Stimulated activated CD4-positive, alpha-beta T cell treated with anti-CD3 and anti-CD28 coated beads, Interleukin-4, amount 100 ng/mL, for 4 hours (primary cell): ENCODE results near the gene SARM1.

ENCODE experiments used
- DNase-seq, 2 experiments: peaks; one replicate each; pipeline ENCODE4 v3.0.0-alpha.2; 2020

Gene SARM1

GRCh38 chr17:28342313-28342712, 29.2 kb upstream of the SARM1 start:
- DNase-seq, result no peak

DNA sequence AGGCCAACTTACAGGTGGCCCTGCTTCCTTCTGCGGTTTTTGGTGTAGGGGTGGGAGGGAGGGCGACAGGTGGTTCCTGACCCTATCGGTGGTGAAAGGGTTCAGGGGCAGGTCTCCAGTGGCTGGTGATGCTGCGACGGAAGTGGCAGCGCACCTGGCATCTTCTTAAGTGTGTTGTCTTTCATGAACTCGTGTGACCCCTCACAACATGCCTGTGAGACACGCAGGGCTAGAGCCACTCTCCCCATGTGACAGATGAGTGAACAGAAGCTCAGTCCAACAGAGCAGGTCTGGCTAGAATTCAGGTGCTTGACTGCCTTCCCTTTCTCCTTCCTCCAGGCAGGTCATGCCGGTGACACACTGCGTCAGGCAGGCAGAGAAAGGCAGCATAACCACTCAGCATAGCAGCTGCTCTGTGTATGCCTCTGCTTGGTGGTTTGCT, 28.0 kb upstream of the SARM1 start:
- DNase-seq, result no peak

GRCh38 chr17:28344011-28344410, 27.5 kb upstream of the SARM1 start:
- no peak for DNase-seq

DNA sequence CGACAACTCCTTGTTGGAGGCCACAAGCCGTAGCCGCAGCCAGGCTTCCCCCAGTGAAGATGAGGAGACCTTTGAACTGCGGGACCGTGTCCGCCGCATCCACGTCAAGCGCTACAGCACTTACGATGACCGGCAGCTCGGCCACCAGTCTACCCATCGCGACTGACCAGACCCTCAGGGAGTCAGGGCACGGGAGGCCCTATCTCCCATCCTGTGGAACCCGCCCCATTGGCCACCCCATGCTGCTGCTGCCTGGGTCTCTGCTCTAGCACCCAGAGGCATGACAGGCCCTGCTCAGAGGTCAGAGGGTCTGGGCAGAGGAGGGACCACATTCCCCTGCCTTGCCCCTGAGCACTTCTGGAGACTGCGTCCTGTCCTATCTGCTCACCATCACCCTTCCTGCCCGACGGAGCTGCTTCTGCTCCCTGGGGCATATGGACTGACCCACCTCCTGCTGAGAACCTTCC, 27.0 kb upstream of the SARM1 start:
- DNase-seq, result no peak

DNA sequence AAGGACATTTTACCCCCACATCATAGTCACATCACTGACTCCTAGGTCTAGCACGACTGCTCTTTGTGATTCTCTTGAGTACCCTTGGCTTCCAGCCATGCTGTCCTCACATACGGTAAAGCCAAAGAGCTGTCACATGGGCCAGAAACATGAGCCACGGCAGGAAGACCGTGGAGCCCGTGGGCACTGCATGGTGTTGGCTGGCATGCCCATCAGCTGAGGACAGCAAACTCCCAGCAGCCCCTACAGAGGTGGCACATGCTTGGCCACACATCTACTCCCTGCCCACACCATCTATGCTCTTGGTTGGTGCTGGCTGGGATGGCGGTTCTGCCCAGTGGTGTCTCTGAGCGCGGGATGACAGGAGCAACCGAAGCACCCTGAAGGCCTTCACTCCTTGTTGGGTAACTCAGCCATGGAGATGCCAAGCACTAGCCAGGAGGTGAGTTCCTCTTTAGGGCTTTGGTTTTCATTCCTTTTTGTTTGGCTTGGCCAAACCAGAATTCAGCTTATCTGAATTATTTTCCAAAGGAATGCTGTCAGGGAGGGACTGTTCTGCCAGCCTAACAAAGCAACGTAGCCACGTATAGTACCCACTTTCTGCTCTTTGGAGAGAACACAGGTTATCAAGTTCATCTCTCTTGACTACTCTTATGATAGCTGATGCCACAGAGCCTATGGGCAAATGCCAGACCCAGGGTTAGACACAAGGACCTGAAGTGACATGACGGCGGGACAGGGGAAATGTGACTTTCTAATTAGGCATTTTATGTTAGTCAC, 25.9 kb upstream of the SARM1 start:
- DNase-seq, result no peak

GRCh38 chr17:28346199-28346580, 25.3 kb upstream of the SARM1 start:
- DNase-seq, result no peak

DNA sequence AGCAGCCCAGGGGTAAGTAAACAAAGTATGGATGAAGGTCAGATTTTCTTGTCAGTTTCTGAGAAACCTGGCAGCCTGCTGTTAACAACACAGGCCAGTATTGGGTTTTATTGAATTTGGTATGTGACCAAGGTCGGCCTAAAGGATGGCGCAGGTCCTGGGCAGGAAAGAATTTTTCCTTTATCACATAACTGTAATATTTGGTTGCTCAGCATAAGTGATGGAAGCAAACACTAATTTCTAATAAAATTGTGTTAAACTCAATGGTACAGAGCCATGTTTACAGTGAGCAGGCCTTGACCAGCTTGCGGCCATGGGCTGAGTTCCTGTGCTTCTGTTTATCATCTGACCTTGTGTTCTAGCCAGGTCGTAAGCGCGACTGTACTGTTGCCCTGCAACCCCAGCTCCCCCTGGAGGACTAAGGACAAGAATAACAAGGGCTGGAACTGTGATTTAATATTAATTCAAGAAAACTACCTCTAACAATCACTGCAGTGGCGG, 24.7 kb upstream of the SARM1 start:
- DNase-seq, result no peak

- DNase-seq, result no peak
Observed at GRCh38 chr17:28347261-28347891, 24.1 kb upstream of the SARM1 start.

GRCh38 chr17:28348979-28349378, 22.5 kb upstream of the SARM1 start:
- DNase-seq, result no peak

DNA sequence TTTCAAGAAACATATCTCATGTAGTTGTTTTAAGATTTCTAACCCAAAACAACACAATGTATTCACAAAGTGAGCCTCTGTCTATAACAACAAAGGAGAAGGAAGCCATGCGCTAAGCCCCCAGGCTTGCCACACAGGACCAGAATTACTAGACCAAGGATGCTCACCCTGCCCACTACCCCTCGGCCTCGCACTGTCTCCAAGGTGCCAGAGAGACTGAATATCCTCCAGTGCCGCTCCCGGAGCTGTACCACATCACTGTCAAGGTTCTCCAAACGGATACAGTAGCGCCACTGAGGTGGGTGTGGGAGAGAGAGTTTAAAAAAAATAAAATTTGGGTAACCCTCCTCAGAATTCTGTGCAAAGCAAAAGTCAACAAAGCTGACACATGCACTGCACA, 21.2 kb upstream of the SARM1 start:
- DNase-seq, result no peak

GRCh38 chr17:28357061-28357900, 14.2 kb upstream of the SARM1 start, which contains the start of gene POLDIP2:
POLDIP2 (minus strand) TSS chr17:28357527; CDS start chr17:28357448, 79 bp downstream.
- DNase-seq, result peak; percentile 93 to 94

DNA sequence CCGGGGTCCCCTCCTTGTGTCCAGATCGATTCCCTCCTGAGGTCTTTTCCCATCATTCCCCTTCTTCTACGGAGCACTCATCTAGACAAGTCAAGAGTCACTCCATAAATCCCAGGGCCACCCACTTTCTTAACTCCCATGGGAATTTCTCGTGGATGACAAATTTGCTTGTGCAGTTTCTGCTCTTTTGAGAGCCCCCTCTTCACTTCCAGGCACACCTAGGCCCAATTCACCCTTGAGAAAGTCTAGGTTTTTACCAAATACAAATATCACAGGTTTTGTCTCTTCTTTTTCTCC, 13.6 kb upstream of the SARM1 start:
- no peak for DNase-seq

DNA sequence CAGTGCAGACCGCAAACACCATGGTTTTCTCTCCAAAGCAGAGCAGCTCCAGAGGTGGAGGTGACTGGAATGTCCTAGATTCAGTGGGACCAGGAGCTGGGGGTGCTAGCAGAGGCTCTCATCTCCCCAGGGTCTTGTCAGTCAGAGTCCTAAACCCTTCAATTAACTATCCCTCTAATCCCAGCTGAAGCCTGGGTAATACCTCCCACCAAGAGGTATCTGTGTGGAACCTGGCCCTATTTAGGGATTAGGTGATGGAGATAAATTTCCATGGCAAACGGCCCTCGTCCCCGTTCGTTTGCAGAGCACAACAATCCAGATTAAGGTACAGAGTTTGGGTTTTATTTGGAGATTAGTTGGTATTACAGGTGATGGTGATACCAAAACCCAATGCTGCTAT, 8.3 kb upstream of the SARM1 start:
- DNase-seq, result no peak

DNA sequence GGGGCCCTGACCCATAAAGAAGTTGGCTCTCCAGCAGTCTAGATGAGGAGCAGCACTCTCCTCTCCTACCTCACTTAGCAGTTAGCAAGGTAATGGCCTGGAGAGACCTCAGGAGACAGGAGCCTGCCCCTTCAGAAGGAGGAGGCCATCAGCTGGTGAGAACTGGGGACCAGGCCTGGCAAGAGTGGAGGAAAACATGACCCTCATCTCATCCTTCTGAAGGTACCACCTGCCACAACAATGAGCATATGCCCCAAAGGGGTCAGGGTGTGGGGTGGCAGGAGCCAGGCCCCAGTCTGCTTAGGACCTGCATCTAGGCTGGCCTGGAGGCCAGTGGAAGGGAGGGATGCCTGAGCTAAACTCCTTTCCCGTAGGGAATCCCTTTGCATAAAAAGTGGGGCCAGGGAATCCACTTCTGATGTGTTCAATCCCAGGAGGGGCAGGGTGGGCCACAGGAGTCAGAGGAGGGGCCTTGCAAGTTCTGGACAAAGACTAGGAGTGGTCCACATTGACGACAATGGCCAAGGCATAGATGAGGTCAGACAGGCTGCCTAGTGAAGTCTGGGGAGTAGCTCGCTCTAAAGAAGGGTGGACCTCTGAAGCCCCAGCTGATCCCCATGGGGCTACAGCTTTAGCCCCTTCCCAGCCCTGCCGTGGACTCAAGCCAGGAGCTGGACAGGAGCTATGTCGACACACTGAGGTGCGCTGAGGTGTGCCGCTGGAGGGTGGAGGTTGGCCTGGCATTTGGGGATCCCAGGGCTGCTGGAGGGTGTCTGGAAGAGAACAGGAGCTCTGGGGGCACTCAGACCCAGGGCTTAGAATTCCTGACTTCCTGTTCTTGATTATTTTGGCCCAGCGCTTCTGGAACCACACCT, 7.5 kb upstream of the SARM1 start:
- DNase-seq, result no peak

DNA sequence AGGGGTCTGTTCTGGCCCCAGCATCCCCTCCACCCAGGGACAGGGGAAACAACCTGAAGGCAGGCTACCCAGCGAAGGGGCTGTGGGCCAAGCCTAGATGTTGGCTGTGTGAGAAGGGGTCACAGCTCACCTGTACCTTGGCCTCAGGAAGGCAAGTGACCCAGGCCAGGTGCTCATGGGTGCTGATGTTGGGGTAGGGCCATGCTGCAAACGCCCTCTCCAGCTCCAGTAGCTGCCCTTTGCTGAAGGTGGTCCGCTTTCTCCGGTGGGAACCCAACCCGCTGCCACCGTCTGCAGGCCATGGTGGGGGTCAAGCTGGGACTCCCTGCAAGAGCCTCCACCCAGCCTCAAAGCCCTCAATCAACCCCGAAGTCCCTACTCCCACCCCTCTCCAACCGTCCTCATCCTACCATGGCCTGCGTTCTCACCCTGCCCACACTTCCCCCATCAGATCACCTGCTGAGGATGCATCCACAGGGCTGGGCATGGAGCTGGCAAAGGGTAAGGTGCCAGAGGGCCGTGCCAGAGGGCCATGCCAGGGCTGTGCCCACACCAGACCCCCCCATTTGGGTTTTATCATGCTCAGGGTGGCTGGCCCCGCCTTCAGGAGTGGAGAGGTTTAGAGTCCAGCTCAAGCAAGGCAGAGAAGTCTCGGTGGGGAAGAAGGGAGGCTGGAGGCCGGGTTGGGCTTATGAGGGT, 6.7 kb upstream of the SARM1 start, which contains the start of gene SEBOX:
TSS of gene SEBOX (minus strand) at position 535 of the 699 bp plus-strand sequence. CDS start at position 487, 48 bp downstream.
- DNase-seq, result no peak

DNA sequence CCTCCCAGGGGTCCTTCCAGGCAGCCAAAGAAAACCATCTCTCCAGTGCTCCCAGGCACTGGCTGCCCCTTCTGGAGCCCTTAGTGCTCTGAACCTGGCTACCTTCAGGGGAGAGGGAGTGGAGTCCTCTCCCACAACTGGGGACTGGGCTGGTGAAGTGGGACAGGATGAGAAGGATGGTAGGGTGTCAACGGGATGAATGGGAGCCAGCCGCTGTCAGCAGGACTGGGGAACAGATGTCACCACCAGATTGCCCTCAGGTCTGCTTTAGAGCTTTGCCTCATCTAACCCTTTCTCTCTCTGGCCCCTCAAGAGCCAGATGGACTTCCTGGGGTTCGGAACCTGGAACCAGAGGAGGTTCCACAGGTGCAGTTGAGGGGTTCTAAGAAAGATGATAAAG, 6.0 kb upstream of the SARM1 start:
- no peak for DNase-seq

- no peak for DNase-seq
Observed at GRCh38 chr17:28366605-28367004, 4.9 kb upstream of the SARM1 start.

GRCh38 chr17:28367641-28368305, 3.7 kb upstream of the SARM1 start:
- DNase-seq, result no peak

- no peak for DNase-seq
Observed at GRCh38 chr17:28368306-28368831, 3.1 kb upstream of the SARM1 start.

GRCh38 chr17:28368915-28369683, 2.4 kb upstream of the SARM1 start:
- no peak for DNase-seq
